Transverse colon (tissue), 4 donors: ENCODE measurements around the gene POMGNT1.

ENCODE experiments used
- POLR2A ChIP-seq: fragments of 450-650 bp; IDR thresholded peaks from one replicate; pipeline ENCODE4 v1.6.1; 2016; ENCODE audit warnings: antibody characterized with exemption, mild to moderate bottlenecking, moderate library complexity
- POLR2AphosphoS5 ChIP-seq, 3 donors: sonication (generic); formaldehyde crosslinking; IDR thresholded peaks; one replicate each; pipeline ENCODE4 v1.6.1; 2016; ENCODE audit warnings: antibody characterized with exemption in 3 of 3
- TF ChIP-seq, protein P1 (sequence below), 5 experiments: fragments of 200-600 bp in 3 of 5; fragments of 450-650 bp in 2 of 5; sonication (generic) in 3 of 5; IDR thresholded peaks; 1 replicate in 2 of 5; 2 replicates in 3 of 5; pipeline ENCODE4 v1.5.1; 2016 to 2017; ENCODE audit warnings: antibody characterized with exemption in 5 of 5, inconsistent platforms in 3 of 5, mild to moderate bottlenecking in 2 of 5, moderate library complexity in 1 of 5

- TF ChIP-seq, protein P1, sequence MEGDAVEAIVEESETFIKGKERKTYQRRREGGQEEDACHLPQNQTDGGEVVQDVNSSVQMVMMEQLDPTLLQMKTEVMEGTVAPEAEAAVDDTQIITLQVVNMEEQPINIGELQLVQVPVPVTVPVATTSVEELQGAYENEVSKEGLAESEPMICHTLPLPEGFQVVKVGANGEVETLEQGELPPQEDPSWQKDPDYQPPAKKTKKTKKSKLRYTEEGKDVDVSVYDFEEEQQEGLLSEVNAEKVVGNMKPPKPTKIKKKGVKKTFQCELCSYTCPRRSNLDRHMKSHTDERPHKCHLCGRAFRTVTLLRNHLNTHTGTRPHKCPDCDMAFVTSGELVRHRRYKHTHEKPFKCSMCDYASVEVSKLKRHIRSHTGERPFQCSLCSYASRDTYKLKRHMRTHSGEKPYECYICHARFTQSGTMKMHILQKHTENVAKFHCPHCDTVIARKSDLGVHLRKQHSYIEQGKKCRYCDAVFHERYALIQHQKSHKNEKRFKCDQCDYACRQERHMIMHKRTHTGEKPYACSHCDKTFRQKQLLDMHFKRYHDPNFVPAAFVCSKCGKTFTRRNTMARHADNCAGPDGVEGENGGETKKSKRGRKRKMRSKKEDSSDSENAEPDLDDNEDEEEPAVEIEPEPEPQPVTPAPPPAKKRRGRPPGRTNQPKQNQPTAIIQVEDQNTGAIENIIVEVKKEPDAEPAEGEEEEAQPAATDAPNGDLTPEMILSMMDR (IDR thresholded peaks at IDR 0.05), result no peak
- TF ChIP-seq POLR2AphosphoS5 (IDR thresholded peaks at IDR 0.05) (no peak), POLR2A (no peak)
Observed at GRCh38 chr1:46199233-46199749, 1.1 kb upstream of the POMGNT1 start.
